A673 (cell line): ENCODE data around the gene EEF2K. TPM values are rescaled to one million over a fixed set of nuclear protein-coding genes. Genes with fewer than 3 reads are reported as not detected.

ENCODE experiments used
- BruUV-seq: library from RNA; stranded (reverse); fragments of 400-500 nt; replicated peaks from 2 replicates; lab custom pipeline; 2021; lab: Mats Ljungman, UMichigan
- CTCF ChIA-PET: fragments of 300-600 bp; sonication (Branson Sonifier 250); formaldehyde crosslinking; loops from one replicate; lab custom pipeline; 2022; ENCODE audit warnings: antibody characterized with exemption; lab: Charles Lee
- POLR2A ChIA-PET: fragments of 300-600 bp; sonication (Branson Sonifier 250); formaldehyde crosslinking; loops from one replicate; lab custom pipeline; 2022; ENCODE audit warnings: antibody characterized with exemption; ENCODE audit not compliant: low non-redundant PET; lab: Charles Lee
- DNase-seq: peaks from one replicate; pipeline ENCODE4 v3.0.0-alpha.2; 2015; ENCODE audit warnings: low spot score
- H3K27ac ChIP-seq: fragments of 200-600 bp; sonication (generic); 2 replicates; pipeline ENCODE4 v1.5.1; 2016; ENCODE audit warnings: mixed run types, low read depth, mild to moderate bottlenecking, mixed read lengths, antibody characterized with exemption, low read length; ENCODE audit not compliant: poor library complexity, severe bottlenecking
- H3K27me3 ChIP-seq: fragments of 200-600 bp; sonication (generic); replicated peaks from 2 replicates; pipeline ENCODE4 v1.6.1; 2017; ENCODE audit warnings: mixed run types, low read depth, mild to moderate bottlenecking, mixed read lengths, antibody characterized with exemption, low read length; ENCODE audit not compliant: insufficient read depth, poor library complexity
- H3K36me3 ChIP-seq: fragments of 200-600 bp; sonication (generic); 2 replicates; pipeline ENCODE4 v1.6.1; 2016; ENCODE audit warnings: mixed run types, mild to moderate bottlenecking, mixed read lengths, antibody characterized with exemption, low read length; ENCODE audit not compliant: insufficient read depth, poor library complexity, severe bottlenecking
- H3K4me1 ChIP-seq: fragments of 200-600 bp; sonication (generic); 2 replicates; pipeline ENCODE4 v1.6.1; 2017; ENCODE audit warnings: mixed run types, mild to moderate bottlenecking, mixed read lengths, antibody characterized with exemption, low read length; ENCODE audit not compliant: insufficient read depth, poor library complexity, severe bottlenecking
- H3K4me3 ChIP-seq: fragments of 200-600 bp; sonication (generic); 2 replicates; pipeline ENCODE4 v1.5.1; 2016; ENCODE audit warnings: low read depth, mixed run types, mild to moderate bottlenecking, mixed read lengths, low read length; ENCODE audit not compliant: poor library complexity, severe bottlenecking
- H3K9me3 ChIP-seq: fragments of 200-600 bp; sonication (generic); 2 replicates; pipeline ENCODE4 v1.6.1; 2016; ENCODE audit warnings: mixed run types, low read depth, mild to moderate bottlenecking, mixed read lengths, antibody characterized with exemption, low read length; ENCODE audit not compliant: poor library complexity, severe bottlenecking
- EZH2 ChIP-seq: fragments of 200-600 bp; sonication (generic); IDR thresholded peaks from 2 replicates; pipeline ENCODE4 v1.6.1; 2017; ENCODE audit warnings: borderline replicate concordance, low read depth, mild to moderate bottlenecking, mixed read lengths, antibody characterized with exemption, low read length; ENCODE audit not compliant: poor library complexity, severe bottlenecking
- intact Hi-C: fragments of 100-400 bp; cut with micrococcal nuclease; formaldehyde crosslinking; loops from one replicate; pipeline ENCODE4 v1.10.0; 2022; ENCODE audit not compliant: unreplicated experiment
- total RNA-seq: library from RNA; stranded (reverse); gene quantifications from 2 replicates; pipeline ENCODE4 v1.2.3, GENCODE V29; 2021
- TF ChIP-seq, protein P1 (sequence below): fragments of 300-800, 200-600 bp; sonication (generic); conservative IDR thresholded peaks from 2 replicates; pipeline ENCODE4 v1.5.1; 2017; ENCODE audit warnings: low read depth, mild to moderate bottlenecking, antibody characterized with exemption, low read length, moderate library complexity, mixed read lengths

The EEF2K gene
- total RNA-seq, 1 experiment from 2014 or later, result 14.3 TPM

GRCh38 chr16:22278441-22279230, 72.6 kb downstream of the EEF2K start:
- ChIA-PET CTCF (interaction anchor here (0.7 kb wide), 1 partner anchor 113 kb away, joined by 5 read pairs; no protein-coding TSS in a partner anchor), POLR2A (no interaction called here)
- no peaks in the 10 kb centered on the region for H3K4me1 ChIP-seq
- TF ChIP-seq EZH2, result no peak
- TF ChIP-seq, protein P1, sequence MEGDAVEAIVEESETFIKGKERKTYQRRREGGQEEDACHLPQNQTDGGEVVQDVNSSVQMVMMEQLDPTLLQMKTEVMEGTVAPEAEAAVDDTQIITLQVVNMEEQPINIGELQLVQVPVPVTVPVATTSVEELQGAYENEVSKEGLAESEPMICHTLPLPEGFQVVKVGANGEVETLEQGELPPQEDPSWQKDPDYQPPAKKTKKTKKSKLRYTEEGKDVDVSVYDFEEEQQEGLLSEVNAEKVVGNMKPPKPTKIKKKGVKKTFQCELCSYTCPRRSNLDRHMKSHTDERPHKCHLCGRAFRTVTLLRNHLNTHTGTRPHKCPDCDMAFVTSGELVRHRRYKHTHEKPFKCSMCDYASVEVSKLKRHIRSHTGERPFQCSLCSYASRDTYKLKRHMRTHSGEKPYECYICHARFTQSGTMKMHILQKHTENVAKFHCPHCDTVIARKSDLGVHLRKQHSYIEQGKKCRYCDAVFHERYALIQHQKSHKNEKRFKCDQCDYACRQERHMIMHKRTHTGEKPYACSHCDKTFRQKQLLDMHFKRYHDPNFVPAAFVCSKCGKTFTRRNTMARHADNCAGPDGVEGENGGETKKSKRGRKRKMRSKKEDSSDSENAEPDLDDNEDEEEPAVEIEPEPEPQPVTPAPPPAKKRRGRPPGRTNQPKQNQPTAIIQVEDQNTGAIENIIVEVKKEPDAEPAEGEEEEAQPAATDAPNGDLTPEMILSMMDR, result no peak
- intact Hi-C loops, result no loop called here
- H3K36me3 ChIP-seq, result no peaks in the 10 kb centered on the region
- no TSS peak for BruUV-seq
- DNase-seq, result no peak
- no peaks in the 10 kb centered on the region for H3K9me3 ChIP-seq
- no peaks in the 10 kb centered on the region for H3K27me3 ChIP-seq
- no peak overlapping the region for H3K4me3 ChIP-seq
- no peak overlapping the region for H3K27ac ChIP-seq

GRCh38 chr16:22282254-22282892, 76.3 kb downstream of the EEF2K start:
- TF ChIP-seq, protein P1, result no peak
- no peak for TF ChIP-seq EZH2
- H3K27ac ChIP-seq, result no peak overlapping the region
- intact Hi-C loops, result no loop called here
- ChIA-PET POLR2A (no interaction called here), CTCF (no interaction called here)
- BruUV-seq, result no TSS peak
- H3K36me3 ChIP-seq, result no peaks in the 10 kb centered on the region
- no peaks in the 10 kb centered on the region for H3K9me3 ChIP-seq
- H3K4me1 ChIP-seq, result no peaks in the 10 kb centered on the region
- no peaks in the 10 kb centered on the region for H3K27me3 ChIP-seq
- no peak overlapping the region for H3K4me3 ChIP-seq
- no peak for DNase-seq

- ChIA-PET CTCF (no interaction called here), POLR2A (no interaction called here)
- Histone ChIP-seq H3K9me3 (no peaks in the 10 kb centered on the region), H3K27ac (no peak overlapping the region), H3K27me3 (no peaks in the 10 kb centered on the region), H3K36me3 (no peaks in the 10 kb centered on the region), H3K4me1 (no peaks in the 10 kb centered on the region), H3K4me3 (no peak overlapping the region)
- TF ChIP-seq, protein P1, result no peak
- no peak for TF ChIP-seq EZH2
- no TSS peak for BruUV-seq
- DNase-seq, result no peak
- intact Hi-C loops, result no loop called here
Measured at GRCh38 chr16:22284637-22285036, 78.6 kb downstream of the EEF2K start.
